GM23338 (cell line): ENCODE measurements around the gene DAO. TPM values are rescaled to one million over a fixed set of nuclear protein-coding genes. Genes with fewer than 3 reads are reported as not detected.
A peak's percentile ranks its signal among the peaks of the same experiment; 100 is the strongest.

Experiments
- ATAC-seq: fragments of 200-7000 bp; cut with Tn5 transposase; 3 replicates; pipeline ENCODE4 v1.9.1; 2020
- DNase-seq: peaks from one replicate; pipeline ENCODE4 v3.0.0-alpha.2; 2015; ENCODE audit warnings: low spot score
- H2AFZ ChIP-seq: fragments of 200-600 bp; sonication (generic); 2 replicates; pipeline ENCODE4 v1.8.0; 2016; ENCODE audit warnings: antibody characterized with exemption, mild to moderate bottlenecking, moderate library complexity
- H3F3A ChIP-seq: fragments of 200-600 bp; sonication (generic); replicated peaks from 2 replicates; pipeline ENCODE4 v1.8.0; 2017; ENCODE audit warnings: antibody characterized with exemption, mixed run types, low read depth
- H3K27ac ChIP-seq: fragments of 200-600 bp; sonication (generic); 2 replicates; pipeline ENCODE4 v1.6.1; 2016; ENCODE audit warnings: low read depth
- H3K27me3 ChIP-seq: fragments of 200-600 bp; sonication (generic); 2 replicates; pipeline ENCODE4 v1.8.0; 2016; ENCODE audit warnings: mild to moderate bottlenecking, mixed run types, moderate library complexity; ENCODE audit not compliant: insufficient read depth
- H3K36me3 ChIP-seq: fragments of 200-600 bp; sonication (generic); 2 replicates; pipeline ENCODE4 v1.8.0; 2016; ENCODE audit warnings: mild to moderate bottlenecking; ENCODE audit not compliant: insufficient read depth
- H3K4me1 ChIP-seq: fragments of 200-600 bp; sonication (generic); 2 replicates; pipeline ENCODE4 v1.8.0; 2016; ENCODE audit warnings: mild to moderate bottlenecking, moderate library complexity; ENCODE audit not compliant: insufficient read depth
- H3K4me2 ChIP-seq: fragments of 200-600 bp; sonication (generic); 2 replicates; pipeline ENCODE4 v1.7.1; 2017; ENCODE audit warnings: mixed run types
- H3K4me3 ChIP-seq: fragments of 200-600 bp; sonication (generic); 2 replicates; pipeline ENCODE4 v1.6.1; 2016; ENCODE audit warnings: mixed run types
- H3K79me2 ChIP-seq: fragments of 200-600 bp; sonication (generic); replicated peaks from 2 replicates; pipeline ENCODE4 v1.8.0; 2017; ENCODE audit warnings: mild to moderate bottlenecking; ENCODE audit not compliant: insufficient read depth
- H3K9me2 ChIP-seq: fragments of 200-600 bp; sonication (generic); 2 replicates; pipeline ENCODE4 v1.8.0; 2017; ENCODE audit not compliant: insufficient read depth
- H4K20me1 ChIP-seq: fragments of 200-600 bp; sonication (generic); replicated peaks from 2 replicates; pipeline ENCODE4 v1.8.0; 2017; ENCODE audit warnings: mild to moderate bottlenecking; ENCODE audit not compliant: insufficient read depth
- H3K27ac Mint-ChIP-seq: 2 replicates; pipeline ENCODE4 v1.8.0; 2020; ENCODE audit warnings: inconsistent platforms, mild to moderate bottlenecking, moderate library complexity, mixed read lengths
- H3K27me3 Mint-ChIP-seq: 3 replicates; pipeline ENCODE4 v1.8.0; 2022; ENCODE audit warnings: low read depth, mild to moderate bottlenecking, moderate library complexity, mixed read lengths, inconsistent platforms; ENCODE audit not compliant: insufficient read depth, poor library complexity
- H3K36me3 Mint-ChIP-seq: 3 replicates; pipeline ENCODE4 v1.8.0; 2021; ENCODE audit warnings: low read depth, mild to moderate bottlenecking, inconsistent platforms, moderate library complexity, mixed read lengths
- H3K4me1 Mint-ChIP-seq: 3 replicates; pipeline ENCODE4 v1.8.0; 2020; ENCODE audit warnings: mild to moderate bottlenecking, inconsistent platforms, mixed read lengths
- H3K4me3 Mint-ChIP-seq: 3 replicates; pipeline ENCODE4 v1.8.0; 2021; ENCODE audit warnings: moderate library complexity, mild to moderate bottlenecking, inconsistent platforms, mixed read lengths
- H3K9me3 Mint-ChIP-seq: 3 replicates; pipeline ENCODE4 v1.8.0; 2020; ENCODE audit warnings: moderate library complexity, mild to moderate bottlenecking, inconsistent platforms, mixed read lengths
- CREB1 ChIP-seq: fragments of 250-450 bp; sonication (Bioruptor Pico); IDR thresholded peaks from 2 replicates; pipeline ENCODE4 v1.5.0; 2020; ENCODE audit warnings: low read depth, mild to moderate bottlenecking, moderate library complexity
- CTCF ChIP-seq, 2 experiments: fragments of 200-600 bp in 1 of 2; sonication (generic) in 1 of 2; conservative IDR thresholded peaks; 2 replicates each; pipeline versions ENCODE4 v1.5.1 to v1.6.1; 2016 to 2017; ENCODE audit warnings: antibody characterized with exemption in 2 of 2, low read depth in 2 of 2, mild to moderate bottlenecking in 2 of 2, moderate library complexity in 1 of 2
- ETS1 ChIP-seq: IDR thresholded peaks from 2 replicates; pipeline ENCODE4 v1.6.1; 2016; ENCODE audit warnings: antibody characterized with exemption
- EZH2 ChIP-seq: fragments of 200-600 bp; sonication (generic); IDR thresholded peaks from one replicate; pipeline ENCODE4 v1.8.0; 2017; ENCODE audit warnings: antibody characterized with exemption, mild to moderate bottlenecking, low read depth; ENCODE audit not compliant: unreplicated experiment
- EZH2phosphoT487 ChIP-seq: fragments of 200-600 bp; sonication (generic); IDR thresholded peaks from one replicate; pipeline ENCODE4 v1.8.1; 2018; ENCODE audit warnings: antibody characterized with exemption; ENCODE audit not compliant: unreplicated experiment
- JUNB ChIP-seq: IDR thresholded peaks from one replicate; pipeline ENCODE4 v1.6.1; 2016; ENCODE audit warnings: antibody characterized with exemption; ENCODE audit not compliant: unreplicated experiment
- NANOG ChIP-seq: IDR thresholded peaks from 2 replicates; pipeline ENCODE4 v1.6.1; 2016; ENCODE audit warnings: antibody characterized with exemption, borderline replicate concordance
- POLR2AphosphoS5 ChIP-seq: IDR thresholded peaks from 2 replicates; pipeline ENCODE4 v1.6.1; 2016; ENCODE audit warnings: antibody characterized with exemption, low read depth
- REST ChIP-seq: IDR thresholded peaks from one replicate; pipeline ENCODE4 v1.6.1; 2018; ENCODE audit warnings: antibody characterized with exemption; ENCODE audit not compliant: unreplicated experiment
- STAT1 ChIP-seq: IDR thresholded peaks from one replicate; pipeline ENCODE4 v1.6.1; 2016; ENCODE audit warnings: antibody characterized with exemption; ENCODE audit not compliant: unreplicated experiment
- ZNF114 ChIP-seq: fragments of 250-450 bp; sonication (Bioruptor Pico); IDR thresholded peaks from 2 replicates; pipeline ENCODE4 v1.5.0; 2020; ENCODE audit warnings: mild to moderate bottlenecking, moderate library complexity
- ZNF331 ChIP-seq: fragments of 250-450 bp; sonication (Bioruptor Pico); IDR thresholded peaks from 2 replicates; pipeline ENCODE4 v1.5.0; 2020; ENCODE audit warnings: low read depth, mild to moderate bottlenecking, moderate library complexity
- ZNF462 ChIP-seq: fragments of 250-450 bp; sonication (Bioruptor Pico); IDR thresholded peaks from 2 replicates; pipeline ENCODE4 v1.5.0; 2020; ENCODE audit warnings: mild to moderate bottlenecking, moderate library complexity
- polyA plus RNA-seq: library from polyadenylated mRNA; unstranded; fragments of >200 nt; fragmentation: Nextera tagmentation; extraction: Ambion mirVana; gene quantifications from 2 replicates; pipeline ENCODE4 v1.2.1, GENCODE V29; 2016
- total RNA-seq: library from RNA; depleted of rRNA; stranded (reverse); fragments of >200 nt; shearing (Covaris generic); gene quantifications from 2 replicates; pipeline ENCODE4 v1.2.3, GENCODE V29; 2014

DAO gene
- total and polyA plus RNA-seq, 2 experiments from 2014 or later: not detected

GRCh38 chr12:108849660-108850059, 30.2 kb upstream of the DAO start:
- no peaks in the 10 kb centered on the region for H3F3A ChIP-seq
- DNase-seq: peak; percentile 52
- Mint-ChIP-seq H3K4me3 (no peak overlapping the region), H3K36me3 (peaks cover 72% of the 10 kb centered on the region), H3K27me3 (peaks cover 5% of the 10 kb centered on the region), H3K27ac (no peak overlapping the region), H3K4me1 (peaks cover 6% of the 10 kb centered on the region; the same call in 1 of the 3 replicates), H3K9me3 (peaks cover 13% of the 10 kb centered on the region)
- peaks cover 4% of the 10 kb centered on the region; the same call in 1 of the 2 replicates for H4K20me1 ChIP-seq
- no peaks in the 10 kb centered on the region for H3K9me2 ChIP-seq
- H3K79me2 ChIP-seq: peaks cover 18% of the 10 kb centered on the region
- H3K27ac ChIP-seq: no peak overlapping the region
- H3K27me3 ChIP-seq: no peaks in the 10 kb centered on the region
- no peak overlapping the region for H2AFZ ChIP-seq
- H3K4me1 ChIP-seq: no peaks in the 10 kb centered on the region
- TF ChIP-seq ZNF462 (no peak), ZNF331 (no peak), ZNF114 (no peak), EZH2 (no peak), ETS1 (no peak), JUNB (no peak), CREB1 (CRISPR knock-in tag) (no peak), NANOG (no peak), POLR2AphosphoS5 (no peak), EZH2phosphoT487 (no peak), REST (no peak), CTCF (conservative IDR thresholded peaks at IDR 0.05; ENCODE audit: low read depth in 2 of 2) (no peak), STAT1 (no peak)
- H3K36me3 ChIP-seq: peaks cover 5% of the 10 kb centered on the region
- no peak overlapping the region for H3K4me3 ChIP-seq
- no peak overlapping the region for H3K4me2 ChIP-seq
- ATAC-seq: no peak
